ENCODE data around the gene UQCC2.
A peak's percentile ranks its signal among the peaks of the same experiment; 100 is the strongest.

UQCC2 gene

GRCh38 chr6:33708516-33709204 lies 2.8 kb downstream of the UQCC2 start:
- H3K4me2 ChIP-seq, result peak overlapping the region; percentile 85 to 98 (median 95)
- no peak for TF ChIP-seq Cebpa-rat (IDR thresholded peaks at IDR 0.05)
- no peaks in the 10 kb centered on the region for H3K9me3 ChIP-seq (replicated peaks in 1 of 11)
- no peak overlapping the region for H3K9ac ChIP-seq
- peaks cover 0 to 67% (median 55%) of the 10 kb centered on the region in 11 experiments; a peak in 17 of 22 replicates for H4K20me1 ChIP-seq
- H3K27ac ChIP-seq, result no peak overlapping the region
- H3K4me3 ChIP-seq, result 0 out of 20 replicates have a peak overlapping the region, but pooled peaks of 1 of the 10 experiments have one; percentile 3
- peaks cover 55 to 69% (median 60%) of the 10 kb centered on the region in 10 experiments for H3K4me1 ChIP-seq
- peaks cover 22 to 30% (median 24%) of the 10 kb centered on the region in 11 experiments for H3K27me3 ChIP-seq
- peaks cover 0 to 29% (median 16%) of the 10 kb centered on the region in 11 experiments; a peak in 13 of 22 replicates for H3K36me3 ChIP-seq

GRCh38 chr6:33707771-33708170 lies 3.7 kb downstream of the UQCC2 start:
- H3K4me3 ChIP-seq, result 0 out of 20 replicates have a peak overlapping the region, but pooled peaks of 1 of the 10 experiments have one; percentile 3
- H3K27me3 ChIP-seq, result peaks cover 22 to 30% (median 24%) of the 10 kb centered on the region in 11 experiments
- no peak overlapping the region for H3K27ac ChIP-seq
- TF ChIP-seq Cebpa-rat (IDR thresholded peaks at IDR 0.05), result no peak
- no peak overlapping the region for H3K9ac ChIP-seq
- H3K4me2 ChIP-seq, result peak overlapping the region; percentile 85 to 98 (median 95)
- peaks cover 52 to 69% (median 60%) of the 10 kb centered on the region in 10 experiments for H3K4me1 ChIP-seq
- peaks cover 0 to 33% (median 16%) of the 10 kb centered on the region in 11 experiments; a peak in 13 of 22 replicates for H3K36me3 ChIP-seq
- H4K20me1 ChIP-seq, result peaks cover 0 to 76% (median 60%) of the 10 kb centered on the region in 11 experiments; a peak in 17 of 22 replicates
- H3K9me3 ChIP-seq (replicated peaks in 1 of 11), result no peaks in the 10 kb centered on the region

GRCh38 chr6:33705955-33706725 lies 5.4 kb downstream of the UQCC2 start:
- H3K4me2 ChIP-seq, result peak overlapping the region in 7 of 11 experiments; percentile 85 to 96 (median 93); a peak in 14 of 22 replicates
- no peak for TF ChIP-seq Cebpa-rat (IDR thresholded peaks at IDR 0.05)
- peaks cover 0 to 40% (median 19%) of the 10 kb centered on the region in 11 experiments; a peak in 13 of 22 replicates for H3K36me3 ChIP-seq
- H3K27ac ChIP-seq, result no peak overlapping the region
- no peak overlapping the region for H3K9ac ChIP-seq
- peaks cover 22 to 30% (median 24%) of the 10 kb centered on the region in 11 experiments for H3K27me3 ChIP-seq
- H3K4me1 ChIP-seq, result peaks cover 45 to 73% (median 55%) of the 10 kb centered on the region in 10 experiments
- no peak overlapping the region for H3K4me3 ChIP-seq
- no peaks in the 10 kb centered on the region for H3K9me3 ChIP-seq (replicated peaks in 1 of 11)
- peaks cover 0 to 92% (median 73%) of the 10 kb centered on the region in 11 experiments; a peak in 17 of 22 replicates for H4K20me1 ChIP-seq

- Histone ChIP-seq H4K20me1 (peaks cover 0 to 92% (median 73%) of the 10 kb centered on the region in 11 experiments; a peak in 17 of 22 replicates), H3K36me3 (peaks cover 0 to 39% (median 19%) of the 10 kb centered on the region in 11 experiments; a peak in 13 of 22 replicates), H3K9me3 (replicated peaks in 1 of 11) (no peaks in the 10 kb centered on the region), H3K9ac (no peak overlapping the region), H3K4me2 (peak overlapping the region in 1 of 11 experiments; percentile 96; a peak in 1 of 22 replicates), H3K27me3 (peaks cover 22 to 30% (median 24%) of the 10 kb centered on the region in 11 experiments), H3K4me1 (peaks cover 39 to 70% (median 54%) of the 10 kb centered on the region in 10 experiments), H3K4me3 (no peak overlapping the region), H3K27ac (no peak overlapping the region)
- no peak for TF ChIP-seq Cebpa-rat (IDR thresholded peaks at IDR 0.05)
These were observed 6.1 kb downstream of the UQCC2 start for GRCh38 chr6:33705268-33705885.

GRCh38 chr6:33704215-33705066 lies 7.1 kb downstream of the UQCC2 start:
- peaks cover 39 to 70% (median 54%) of the 10 kb centered on the region in 10 experiments for H3K4me1 ChIP-seq
- H3K9me3 ChIP-seq (replicated peaks in 1 of 11), result no peaks in the 10 kb centered on the region

GRCh38 chr6:33702345-33702977 lies 9.0 kb downstream of the UQCC2 start:
- TF ChIP-seq Cebpa-rat (IDR thresholded peaks at IDR 0.05), result no peak
- no peak overlapping the region for H3K9ac ChIP-seq
- peak overlapping the region in 1 of 11 experiments; percentile 10; a peak in 1 of 22 replicates for H3K4me2 ChIP-seq
- peaks cover 0 to 81% (median 53%) of the 10 kb centered on the region in 11 experiments; a peak in 17 of 22 replicates for H4K20me1 ChIP-seq
- H3K4me1 ChIP-seq, result peaks cover 37 to 70% (median 54%) of the 10 kb centered on the region in 10 experiments
- H3K36me3 ChIP-seq, result peaks cover 0 to 27% (median 7%) of the 10 kb centered on the region in 11 experiments; a peak in 12 of 22 replicates
- H3K4me3 ChIP-seq, result no peak overlapping the region
- H3K27me3 ChIP-seq, result peaks cover 14 to 24% (median 23%) of the 10 kb centered on the region in 11 experiments
- no peaks in the 10 kb centered on the region for H3K9me3 ChIP-seq (replicated peaks in 1 of 11)
- no peak overlapping the region for H3K27ac ChIP-seq

More at GRCh38 chr6:33704215-33705066, 7.1 kb downstream of the UQCC2 start:
- H4K20me1 ChIP-seq, result peaks cover 0 to 93% (median 73%) of the 10 kb centered on the region in 11 experiments; a peak in 17 of 22 replicates
- peaks cover 0 to 29% (median 14%) of the 10 kb centered on the region in 11 experiments; a peak in 12 of 22 replicates for H3K36me3 ChIP-seq
- no peak overlapping the region for H3K9ac ChIP-seq
- H3K4me3 ChIP-seq, result no peak overlapping the region
- H3K4me2 ChIP-seq, result peak overlapping the region in 5 of 11 experiments; percentile 1 to 43 (median 27); a peak in 7 of 22 replicates
- H3K27ac ChIP-seq, result no peak overlapping the region
- TF ChIP-seq Cebpa-rat (IDR thresholded peaks at IDR 0.05), result no peak
- H3K27me3 ChIP-seq, result peaks cover 22 to 30% (median 24%) of the 10 kb centered on the region in 11 experiments

- H3K4me3 ChIP-seq, result no peak overlapping the region
- peaks cover 0 to 34% (median 7%) of the 10 kb centered on the region in 11 experiments; a peak in 12 of 22 replicates for H3K36me3 ChIP-seq
- peaks cover 0 to 73% (median 33%) of the 10 kb centered on the region in 11 experiments; a peak in 17 of 22 replicates for H4K20me1 ChIP-seq
- no peak for TF ChIP-seq Cebpa-rat (IDR thresholded peaks at IDR 0.05)
- peak overlapping the region in 1 of 11 experiments; percentile 93; a peak in 2 of 22 replicates for H3K27ac ChIP-seq
- H3K9me3 ChIP-seq (replicated peaks in 1 of 11), result no peaks in the 10 kb centered on the region
- H3K4me2 ChIP-seq, result peak overlapping the region; percentile 47 to 99 (median 94); a peak in 21 of 22 replicates
- H3K27me3 ChIP-seq, result peaks cover 0 to 5% (median 4%) of the 10 kb centered on the region in 11 experiments; a peak in 14 of 22 replicates
- H3K4me1 ChIP-seq, result peaks cover 53 to 74% (median 64%) of the 10 kb centered on the region in 10 experiments
- peak overlapping the region in 3 of 11 experiments; percentile 62 to 83 (median 79); a peak in 6 of 22 replicates for H3K9ac ChIP-seq
These were observed 11.0 kb downstream of the UQCC2 start for GRCh38 chr6:33700391-33701050.

Measured in BLaER1 treated with 17β-estradiol and CSF1 and Interleukin-3, amounts not matched to agents 10 nM and 100 nM (cell line).